Colon (tissue), 2 donors: Measurements from ENCODE around the gene TMEM30B.
A peak's percentile ranks its signal among the peaks of the same experiment; 100 is the strongest.

Experiments used
- FAIRE-seq: peaks from 2 replicates; lab custom pipeline; 2012; peaks lifted over from hg19 to GRCh38; lab: Jason Lieb, UNC
- donor health status: control.
- donor health status: control.

The TMEM30B gene

GRCh38 chr14:61298824-61299223 is 17.7 kb upstream of the TMEM30B start:
- FAIRE-seq: no peak

- FAIRE-seq: no peak
Measured at GRCh38 chr14:61297581-61297980, 16.4 kb upstream of the TMEM30B start.

GRCh38 chr14:61296719-61297502 is 15.8 kb upstream of the TMEM30B start:
- peak; percentile 10 for FAIRE-seq

GRCh38 chr14:61296151-61296550 is 15.0 kb upstream of the TMEM30B start:
- no peak for FAIRE-seq

GRCh38 chr14:61290701-61291100 is 9.6 kb upstream of the TMEM30B start:
- FAIRE-seq: no peak

- no peak for FAIRE-seq
Measured at GRCh38 chr14:61288720-61289119, 7.6 kb upstream of the TMEM30B start.

GRCh38 chr14:61288228-61288627 is 7.1 kb upstream of the TMEM30B start:
- FAIRE-seq: no peak

- no peak for FAIRE-seq
Measured at GRCh38 chr14:61287196-61287595, 6.1 kb upstream of the TMEM30B start.

- FAIRE-seq: no peak
Measured at GRCh38 chr14:61285364-61285763, 4.2 kb upstream of the TMEM30B start.

- FAIRE-seq: no peak
Measured at GRCh38 chr14:61284001-61284400, 2.9 kb upstream of the TMEM30B start.

GRCh38 chr14:61282746-61283145 is 1.6 kb upstream of the TMEM30B start:
- no peak for FAIRE-seq

GRCh38 chr14:61281948-61282275 is 774 bp upstream of the TMEM30B start:
- FAIRE-seq: peak; percentile 5

- no peak for FAIRE-seq
Measured at GRCh38 chr14:61280526-61281185, 482 bp downstream of the TMEM30B start.

GRCh38 chr14:61280092-61280525 is 1.0 kb downstream of the TMEM30B start:
- FAIRE-seq: no peak

GRCh38 chr14:61279082-61279481 is 2.1 kb downstream of the TMEM30B start:
- no peak for FAIRE-seq

- FAIRE-seq: no peak
Measured at GRCh38 chr14:61277784-61278183, 3.4 kb downstream of the TMEM30B start.

- FAIRE-seq: peak; percentile 55
Measured at GRCh38 chr14:61277232-61277631, 3.9 kb downstream of the TMEM30B start.

- no peak for FAIRE-seq
Measured at GRCh38 chr14:61271552-61271951, 9.6 kb downstream of the TMEM30B start.

- FAIRE-seq: no peak
Measured at GRCh38 chr14:61270714-61271113, 10.4 kb downstream of the TMEM30B start.

GRCh38 chr14:61269321-61270083 is 11.6 kb downstream of the TMEM30B start:
- FAIRE-seq: no peak

- no peak for FAIRE-seq
Measured at GRCh38 chr14:61268812-61269211, 12.3 kb downstream of the TMEM30B start.

GRCh38 chr14:61266891-61267740 is 14.0 kb downstream of the TMEM30B start:
- FAIRE-seq: no peak
